GM12864 (cell line): ENCODE data around the gene NPAS1.

ENCODE experiments used
- DNase-seq: peaks from one replicate; pipeline ENCODE4 v3.0.0-alpha.2; 2011; ENCODE audit warnings: low read depth
- H3K4me3 ChIP-seq: 2 replicates; pipeline ENCODE4 v1.5.1; 2011; ENCODE audit warnings: mild to moderate bottlenecking, low read depth, low read length, control low read depth
- TF ChIP-seq, protein P1 (sequence below): IDR thresholded peaks from 2 replicates; pipeline ENCODE4 v1.5.1; 2011; ENCODE audit warnings: low read depth, mild to moderate bottlenecking, moderate library complexity, low read length, control low read depth, inconsistent platforms; ENCODE audit errors: missing control alignments

Gene NPAS1

DNA sequence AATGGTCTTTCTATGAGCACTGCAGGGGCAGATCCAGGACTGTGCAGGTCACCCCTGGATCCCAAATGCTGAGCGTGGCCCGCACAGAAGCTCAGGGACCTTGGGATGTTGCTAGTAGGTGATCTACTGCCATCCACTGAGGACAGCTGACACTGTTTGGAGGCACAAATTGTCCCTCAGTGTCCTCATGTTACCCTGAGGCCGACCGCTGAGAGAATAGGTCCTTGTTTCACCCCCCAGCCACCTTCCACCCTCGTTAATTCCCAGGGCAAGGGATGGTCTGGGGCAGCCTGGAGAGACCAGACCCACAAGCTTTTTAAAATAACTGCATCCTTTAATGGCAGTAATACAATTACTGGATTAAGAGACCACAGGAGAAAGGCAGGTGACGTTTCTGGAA, 44.2 kb downstream of the NPAS1 start:
- DNase-seq = no peak

GRCh38 chr19:47065242-47065641, 45.6 kb downstream of the NPAS1 start:
- no peak for DNase-seq
- TF ChIP-seq, protein P1, sequence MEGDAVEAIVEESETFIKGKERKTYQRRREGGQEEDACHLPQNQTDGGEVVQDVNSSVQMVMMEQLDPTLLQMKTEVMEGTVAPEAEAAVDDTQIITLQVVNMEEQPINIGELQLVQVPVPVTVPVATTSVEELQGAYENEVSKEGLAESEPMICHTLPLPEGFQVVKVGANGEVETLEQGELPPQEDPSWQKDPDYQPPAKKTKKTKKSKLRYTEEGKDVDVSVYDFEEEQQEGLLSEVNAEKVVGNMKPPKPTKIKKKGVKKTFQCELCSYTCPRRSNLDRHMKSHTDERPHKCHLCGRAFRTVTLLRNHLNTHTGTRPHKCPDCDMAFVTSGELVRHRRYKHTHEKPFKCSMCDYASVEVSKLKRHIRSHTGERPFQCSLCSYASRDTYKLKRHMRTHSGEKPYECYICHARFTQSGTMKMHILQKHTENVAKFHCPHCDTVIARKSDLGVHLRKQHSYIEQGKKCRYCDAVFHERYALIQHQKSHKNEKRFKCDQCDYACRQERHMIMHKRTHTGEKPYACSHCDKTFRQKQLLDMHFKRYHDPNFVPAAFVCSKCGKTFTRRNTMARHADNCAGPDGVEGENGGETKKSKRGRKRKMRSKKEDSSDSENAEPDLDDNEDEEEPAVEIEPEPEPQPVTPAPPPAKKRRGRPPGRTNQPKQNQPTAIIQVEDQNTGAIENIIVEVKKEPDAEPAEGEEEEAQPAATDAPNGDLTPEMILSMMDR = no peak
- no peak overlapping the region for H3K4me3 ChIP-seq

More for the DNA sequence above, 44.2 kb downstream of the NPAS1 start:
- no peak overlapping the region for H3K4me3 ChIP-seq
- TF ChIP-seq, protein P1 = no peak

DNA sequence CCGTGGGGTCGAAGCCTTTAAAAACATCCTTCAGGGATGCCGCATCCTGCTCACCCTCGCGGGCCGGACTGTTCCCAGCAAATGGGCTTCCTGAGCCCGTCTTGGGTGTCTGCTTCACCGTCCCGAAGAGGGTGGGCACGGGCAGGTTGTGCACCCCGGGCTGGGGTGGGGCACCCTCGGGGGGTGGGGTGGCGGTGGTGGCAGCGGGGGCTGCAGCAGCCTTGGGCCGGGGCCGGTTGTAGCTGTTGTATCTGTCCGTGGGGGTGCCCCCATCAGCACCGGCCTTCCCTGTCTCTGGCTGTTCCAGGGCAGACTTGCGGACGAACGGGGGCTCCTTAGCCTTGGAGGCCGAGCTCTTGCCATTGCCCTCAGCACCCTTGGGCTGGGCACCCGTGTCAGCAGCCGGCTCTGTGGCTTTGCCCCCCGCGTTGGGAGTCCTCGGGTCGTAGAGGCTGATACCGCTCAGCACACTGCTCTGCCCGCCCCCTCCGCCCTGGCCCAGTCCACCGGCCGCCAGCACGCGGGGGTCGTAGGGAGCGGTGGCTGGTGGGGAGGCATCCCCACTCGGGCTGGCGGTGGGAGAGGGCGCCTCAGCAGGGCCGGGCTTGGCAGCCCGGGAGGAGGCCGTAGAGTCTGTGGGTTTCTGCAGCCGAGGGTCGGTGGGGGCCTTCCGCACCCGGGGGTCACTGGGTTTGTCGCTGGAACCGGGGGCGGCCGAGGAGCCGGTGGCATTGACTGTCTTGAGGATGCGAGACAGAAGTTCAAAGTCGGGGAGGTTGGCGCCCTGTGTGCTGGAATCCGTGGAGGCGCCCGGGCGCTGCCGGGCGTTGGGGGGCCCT, 47.0 kb downstream of the NPAS1 start:
- TF ChIP-seq, protein P1 = no peak
- no peak for DNase-seq
- H3K4me3 ChIP-seq = no peak overlapping the region

GRCh38 chr19:47067215-47067847, 47.7 kb downstream of the NPAS1 start:
- no peak for DNase-seq
- TF ChIP-seq, protein P1 = no peak
- H3K4me3 ChIP-seq = no peak overlapping the region

DNA sequence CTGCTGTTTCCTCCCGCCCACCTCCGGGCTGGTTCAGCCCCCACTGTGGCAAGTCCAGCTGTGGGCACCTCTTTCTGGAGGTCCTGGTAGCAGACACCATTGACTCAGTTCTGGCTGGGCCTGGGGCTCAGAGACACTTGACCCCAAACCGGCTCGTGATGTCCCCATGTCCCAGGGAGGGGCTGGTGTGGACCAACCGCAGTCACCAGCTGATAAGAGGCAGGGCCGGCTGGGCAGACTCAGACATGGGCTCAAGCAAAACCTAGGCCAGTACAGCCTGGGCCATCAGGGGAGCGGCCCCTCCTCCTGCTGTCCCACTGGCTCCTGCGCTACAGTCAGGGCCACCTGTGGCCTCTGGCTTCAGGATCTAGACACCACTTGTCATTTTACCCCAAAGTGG, 48.6 kb downstream of the NPAS1 start:
- H3K4me3 ChIP-seq = no peak overlapping the region
- DNase-seq = no peak

GRCh38 chr19:47068876-47069406, 49.3 kb downstream of the NPAS1 start:
- TF ChIP-seq, protein P1 = no peak
- no peak for DNase-seq

More for the DNA sequence above, 48.6 kb downstream of the NPAS1 start:
- TF ChIP-seq, protein P1 = no peak

DNA sequence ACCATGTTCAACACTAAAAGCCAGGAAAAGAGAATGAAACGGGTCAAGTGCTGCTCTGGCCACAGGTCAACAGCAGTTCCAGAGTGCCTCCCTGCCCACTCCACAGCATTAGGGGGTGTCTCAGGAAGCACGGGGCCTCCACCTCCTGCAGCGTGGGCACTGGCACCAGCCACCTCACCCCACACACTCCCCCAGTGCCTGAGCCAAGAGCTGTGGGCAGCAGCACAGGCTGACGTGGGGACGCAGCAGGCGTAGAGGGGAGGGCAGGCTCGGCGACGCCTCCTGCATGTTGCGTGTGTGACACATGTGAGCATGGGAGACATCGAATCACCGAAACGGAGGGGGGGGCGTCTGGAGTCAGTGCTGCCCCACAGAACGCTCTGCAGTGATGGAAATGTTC, 50.2 kb downstream of the NPAS1 start:
- TF ChIP-seq, protein P1 = no peak
- no peak for DNase-seq
- no peak overlapping the region for H3K4me3 ChIP-seq

More at GRCh38 chr19:47068876-47069406, 49.3 kb downstream of the NPAS1 start:
- no peak overlapping the region for H3K4me3 ChIP-seq
